WERI-Rb-1 (cell line): ENCODE data around the gene DGKZ.

ENCODE experiments used
- DNase-seq: peaks from one replicate; pipeline ENCODE4 v3.0.0-alpha.2; 2020
- H3K27ac ChIP-seq: fragments of 250-450 bp; sonication (Bioruptor Pico); 2 replicates; pipeline ENCODE4 v1.5.1; 2020; ENCODE audit warnings: mild to moderate bottlenecking, moderate library complexity
- H3K27me3 ChIP-seq: fragments of 250-450 bp; sonication (Bioruptor Pico); 2 replicates; pipeline ENCODE4 v1.5.1; 2021; ENCODE audit warnings: mild to moderate bottlenecking, low read depth, moderate library complexity; ENCODE audit not compliant: insufficient read depth, severe bottlenecking
- H3K36me3 ChIP-seq: fragments of 250-450 bp; sonication (Bioruptor Pico); 2 replicates; pipeline ENCODE4 v1.5.1; 2020; ENCODE audit warnings: mild to moderate bottlenecking, moderate library complexity
- H3K4me3 ChIP-seq: 2 replicates; pipeline ENCODE4 v1.5.1; 2011; ENCODE audit warnings: low read depth, mild to moderate bottlenecking, control low read depth, low read length
- H3K9me3 ChIP-seq: fragments of 250-450 bp; sonication (Bioruptor Pico); 2 replicates; pipeline ENCODE4 v1.5.1; 2021; ENCODE audit warnings: mild to moderate bottlenecking, moderate library complexity; ENCODE audit not compliant: severe bottlenecking
- TF ChIP-seq, protein P1 (sequence below): IDR thresholded peaks from 2 replicates; pipeline ENCODE4 v1.5.1; 2011; ENCODE audit warnings: low read depth, mild to moderate bottlenecking, control low read depth, inconsistent platforms, low read length

The DGKZ gene

DNA sequence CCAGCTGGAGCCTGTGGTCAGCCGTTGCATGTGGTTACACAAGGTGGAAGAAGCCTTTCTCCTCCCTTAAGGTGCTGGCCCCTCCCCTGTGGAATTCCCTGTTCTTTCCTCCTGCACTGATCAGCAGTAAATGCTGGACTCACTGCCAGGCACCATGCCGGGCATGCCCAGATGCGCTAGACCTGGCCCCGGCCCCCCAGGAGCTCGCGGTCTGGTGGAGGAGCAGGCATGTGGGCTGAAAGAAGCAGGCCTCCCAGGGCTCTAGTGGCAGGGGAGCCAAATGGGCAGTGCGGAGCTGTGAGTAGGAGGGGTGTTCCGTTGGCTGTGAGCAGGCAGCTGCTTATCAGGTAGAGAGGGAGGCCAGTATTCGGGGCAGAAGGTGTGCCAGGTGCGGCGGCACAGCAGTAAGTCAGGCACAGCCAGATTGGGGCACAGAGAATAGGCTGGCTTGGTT, 10.2 kb downstream of the DGKZ start:
- H3K27me3 ChIP-seq: no peaks in the 10 kb centered on the region
- no peak overlapping the region for H3K4me3 ChIP-seq
- TF ChIP-seq, protein P1, sequence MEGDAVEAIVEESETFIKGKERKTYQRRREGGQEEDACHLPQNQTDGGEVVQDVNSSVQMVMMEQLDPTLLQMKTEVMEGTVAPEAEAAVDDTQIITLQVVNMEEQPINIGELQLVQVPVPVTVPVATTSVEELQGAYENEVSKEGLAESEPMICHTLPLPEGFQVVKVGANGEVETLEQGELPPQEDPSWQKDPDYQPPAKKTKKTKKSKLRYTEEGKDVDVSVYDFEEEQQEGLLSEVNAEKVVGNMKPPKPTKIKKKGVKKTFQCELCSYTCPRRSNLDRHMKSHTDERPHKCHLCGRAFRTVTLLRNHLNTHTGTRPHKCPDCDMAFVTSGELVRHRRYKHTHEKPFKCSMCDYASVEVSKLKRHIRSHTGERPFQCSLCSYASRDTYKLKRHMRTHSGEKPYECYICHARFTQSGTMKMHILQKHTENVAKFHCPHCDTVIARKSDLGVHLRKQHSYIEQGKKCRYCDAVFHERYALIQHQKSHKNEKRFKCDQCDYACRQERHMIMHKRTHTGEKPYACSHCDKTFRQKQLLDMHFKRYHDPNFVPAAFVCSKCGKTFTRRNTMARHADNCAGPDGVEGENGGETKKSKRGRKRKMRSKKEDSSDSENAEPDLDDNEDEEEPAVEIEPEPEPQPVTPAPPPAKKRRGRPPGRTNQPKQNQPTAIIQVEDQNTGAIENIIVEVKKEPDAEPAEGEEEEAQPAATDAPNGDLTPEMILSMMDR: no peak
- H3K9me3 ChIP-seq: no peaks in the 10 kb centered on the region
- H3K36me3 ChIP-seq: peaks cover 17% of the 10 kb centered on the region
- DNase-seq: no peak
- no peak overlapping the region for H3K27ac ChIP-seq

DNA sequence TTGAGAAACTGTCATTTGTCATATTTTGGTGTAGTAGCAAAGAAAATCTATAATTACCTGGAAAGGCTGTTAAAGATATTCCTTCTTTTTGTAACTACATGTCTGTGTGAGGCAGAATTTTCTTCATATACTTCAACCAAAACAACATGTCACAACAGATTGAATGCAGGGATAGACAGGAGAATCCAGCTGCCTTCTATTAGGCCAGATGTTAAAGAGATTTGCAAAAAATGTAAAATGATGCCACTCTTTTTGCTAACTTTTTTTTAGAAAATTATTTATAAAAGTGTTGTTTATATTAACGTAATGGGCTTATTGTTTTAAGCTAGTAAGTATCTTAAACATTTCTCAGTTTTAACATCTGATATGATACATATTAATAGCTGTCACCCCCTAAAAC, 12.7 kb downstream of the DGKZ start:
- H3K4me3 ChIP-seq: no peak overlapping the region
- H3K27me3 ChIP-seq: no peaks in the 10 kb centered on the region
- DNase-seq: no peak
- TF ChIP-seq, protein P1: no peak
- H3K9me3 ChIP-seq: no peaks in the 10 kb centered on the region
- peaks cover 4% of the 10 kb centered on the region; the same call in 1 of the 2 replicates for H3K36me3 ChIP-seq
- no peak overlapping the region for H3K27ac ChIP-seq

DNA sequence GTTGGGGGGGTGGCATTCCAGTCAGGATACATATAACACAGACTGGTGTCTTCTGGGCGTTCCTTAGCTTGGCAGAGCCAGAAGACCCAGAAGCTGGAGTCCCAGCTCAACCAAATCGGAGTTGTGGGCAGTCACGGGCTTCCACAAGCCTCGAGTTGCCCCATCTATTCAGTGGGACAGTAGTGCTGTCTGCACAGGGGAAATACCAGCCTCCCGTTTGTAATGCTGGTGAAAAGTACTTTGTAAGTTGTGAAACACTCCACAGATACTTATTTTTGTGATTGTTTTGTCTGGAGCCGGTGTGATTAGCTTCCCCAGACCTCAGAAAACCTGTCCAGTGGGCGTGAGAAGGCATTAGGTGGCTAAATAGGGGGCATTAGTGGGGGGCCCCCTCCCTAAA, 13.6 kb downstream of the DGKZ start:
- peak overlapping the region; percentile 25 for H3K4me3 ChIP-seq
- H3K9me3 ChIP-seq: no peaks in the 10 kb centered on the region
- no peak for DNase-seq
- peak overlapping the region; percentile 86 for H3K27ac ChIP-seq
- H3K36me3 ChIP-seq: peaks cover 4% of the 10 kb centered on the region; the same call in 1 of the 2 replicates
- TF ChIP-seq, protein P1: no peak
- H3K27me3 ChIP-seq: no peaks in the 10 kb centered on the region

DNA sequence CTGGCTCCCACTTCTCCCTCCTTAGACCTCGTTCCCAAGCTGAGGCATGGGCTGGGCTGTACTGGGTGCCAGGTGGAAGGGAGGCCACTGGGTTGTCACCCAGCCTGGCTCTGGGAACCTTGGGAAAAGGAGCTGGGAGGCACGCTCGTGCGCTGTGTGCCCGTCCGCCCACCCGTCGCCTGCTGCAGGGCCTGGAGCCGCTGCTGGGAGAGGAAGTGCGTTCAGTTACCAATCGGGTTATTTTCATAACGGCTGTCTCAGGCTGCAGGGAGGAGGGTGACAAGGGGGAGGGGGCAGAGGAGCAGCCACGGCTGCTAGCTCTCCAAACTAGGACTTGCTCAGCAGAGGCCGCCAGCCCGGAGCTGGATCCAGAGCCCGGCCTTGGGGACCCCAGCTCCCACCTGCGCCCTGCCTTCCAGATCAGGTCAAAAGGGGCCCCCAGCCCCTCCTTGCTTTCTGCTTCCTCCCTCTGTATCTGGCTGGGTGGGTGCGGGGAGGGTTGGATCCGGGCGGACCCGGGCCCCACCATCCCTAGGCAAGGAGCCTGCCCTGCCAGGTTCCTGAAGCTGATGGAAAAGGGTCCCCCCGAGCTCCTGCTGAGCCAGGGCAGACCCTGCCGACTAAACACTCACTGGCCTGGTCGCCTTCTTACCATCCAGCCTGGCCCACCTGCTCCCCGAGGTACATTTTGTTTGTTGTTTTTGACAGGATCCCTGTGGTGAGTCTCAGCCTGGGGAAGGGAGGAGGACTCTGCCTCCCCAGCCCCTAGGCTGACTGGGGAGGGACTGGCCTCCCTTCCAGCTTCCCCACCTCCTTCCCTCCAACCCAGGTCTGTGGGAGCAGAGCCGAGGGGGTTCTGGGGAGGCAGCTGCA, 14.3 kb downstream of the DGKZ start:
- DNase-seq: peak; percentile 79

DNA sequence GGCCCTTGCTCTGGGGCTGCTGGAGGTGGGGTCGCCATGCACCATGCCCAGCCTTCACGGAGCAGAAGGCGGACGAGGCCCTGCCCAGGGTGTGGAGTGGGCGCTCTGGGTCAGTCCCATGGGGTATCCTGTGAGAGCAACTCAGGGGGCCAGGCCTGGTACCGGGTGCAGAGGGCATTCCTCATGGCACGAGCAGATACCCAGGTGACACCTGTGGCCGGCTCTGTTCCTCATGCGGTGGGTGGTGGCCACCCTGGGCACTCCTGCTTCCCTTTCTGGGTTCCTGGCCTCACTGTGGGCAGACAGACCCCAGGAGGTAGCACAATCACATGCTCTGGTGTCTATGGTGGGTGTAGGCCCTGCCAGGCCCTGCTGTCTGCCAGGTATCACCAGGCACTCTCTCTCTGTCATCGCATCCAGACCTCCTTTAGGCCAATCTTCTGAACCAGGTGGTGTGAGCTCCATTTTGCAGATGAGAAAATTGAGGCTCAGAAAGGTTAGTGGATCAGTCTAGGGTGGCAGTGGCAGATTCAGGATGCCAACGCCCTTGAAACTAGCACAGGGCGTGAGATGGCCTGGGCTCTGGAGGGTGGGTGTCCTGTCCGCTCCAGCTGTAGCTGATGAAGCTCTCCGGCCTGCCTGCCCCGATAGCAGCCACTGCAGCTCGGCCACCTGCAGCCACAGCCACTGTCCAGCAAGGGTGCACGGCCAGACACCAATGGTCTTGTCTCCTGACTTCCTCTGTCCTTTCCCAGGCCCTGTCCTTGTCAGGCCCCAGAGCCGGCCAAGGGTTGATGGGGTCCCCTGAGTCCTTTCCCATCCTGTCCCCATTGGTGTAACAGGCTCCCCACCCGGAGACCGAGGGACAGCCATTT, 15.1 kb downstream of the DGKZ start:
- Histone ChIP-seq H3K27me3 (no peaks in the 10 kb centered on the region), H3K36me3 (peaks cover 4% of the 10 kb centered on the region; the same call in 1 of the 2 replicates), H3K4me3 (no peak overlapping the region), H3K27ac (peak overlapping the region; percentile 86), H3K9me3 (no peaks in the 10 kb centered on the region)
- TF ChIP-seq, protein P1: no peak
- no peak for DNase-seq

More for the DNA sequence above, 14.3 kb downstream of the DGKZ start:
- Histone ChIP-seq H3K9me3 (no peaks in the 10 kb centered on the region), H3K27ac (peak overlapping the region; percentile 86), H3K36me3 (peaks cover 4% of the 10 kb centered on the region; the same call in 1 of the 2 replicates), H3K27me3 (no peaks in the 10 kb centered on the region), H3K4me3 (peak overlapping the region; percentile 25)
- TF ChIP-seq, protein P1: no peak
